Stimulated activated naive CD4-positive, alpha-beta T cell (primary cell): Measurements from ENCODE around the gene RSPH9.
"Not testable (repeated sequence)": the region's sequence is repeated elsewhere in the genome, so short reads cannot be mapped to it uniquely, and the experiment has no call there.

Experiments
- DNase-seq, 6 experiments: peaks; one replicate each; lab custom pipeline; 2025; lab: John Stamatoyannopoulos, UW

The RSPH9 gene

DNA sequence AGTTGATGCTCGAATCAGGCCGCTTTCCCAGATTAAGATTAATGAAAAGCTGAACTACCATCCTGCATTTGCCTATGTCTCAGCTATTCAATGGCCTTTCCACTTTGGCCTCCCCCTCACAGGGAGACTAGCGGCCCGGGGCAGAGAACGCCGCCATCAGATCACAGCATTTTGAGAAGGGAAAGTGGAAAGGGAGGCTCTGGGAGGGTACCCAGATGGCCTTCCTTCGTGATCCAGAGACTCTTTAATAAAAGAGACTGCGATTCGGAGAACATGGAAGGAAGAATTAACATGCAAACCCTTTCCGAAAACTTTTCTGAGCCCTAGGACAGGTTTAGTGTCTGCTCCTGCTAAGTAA, 42.2 kb downstream of the RSPH9 start:
- no peak for DNase-seq

DNA sequence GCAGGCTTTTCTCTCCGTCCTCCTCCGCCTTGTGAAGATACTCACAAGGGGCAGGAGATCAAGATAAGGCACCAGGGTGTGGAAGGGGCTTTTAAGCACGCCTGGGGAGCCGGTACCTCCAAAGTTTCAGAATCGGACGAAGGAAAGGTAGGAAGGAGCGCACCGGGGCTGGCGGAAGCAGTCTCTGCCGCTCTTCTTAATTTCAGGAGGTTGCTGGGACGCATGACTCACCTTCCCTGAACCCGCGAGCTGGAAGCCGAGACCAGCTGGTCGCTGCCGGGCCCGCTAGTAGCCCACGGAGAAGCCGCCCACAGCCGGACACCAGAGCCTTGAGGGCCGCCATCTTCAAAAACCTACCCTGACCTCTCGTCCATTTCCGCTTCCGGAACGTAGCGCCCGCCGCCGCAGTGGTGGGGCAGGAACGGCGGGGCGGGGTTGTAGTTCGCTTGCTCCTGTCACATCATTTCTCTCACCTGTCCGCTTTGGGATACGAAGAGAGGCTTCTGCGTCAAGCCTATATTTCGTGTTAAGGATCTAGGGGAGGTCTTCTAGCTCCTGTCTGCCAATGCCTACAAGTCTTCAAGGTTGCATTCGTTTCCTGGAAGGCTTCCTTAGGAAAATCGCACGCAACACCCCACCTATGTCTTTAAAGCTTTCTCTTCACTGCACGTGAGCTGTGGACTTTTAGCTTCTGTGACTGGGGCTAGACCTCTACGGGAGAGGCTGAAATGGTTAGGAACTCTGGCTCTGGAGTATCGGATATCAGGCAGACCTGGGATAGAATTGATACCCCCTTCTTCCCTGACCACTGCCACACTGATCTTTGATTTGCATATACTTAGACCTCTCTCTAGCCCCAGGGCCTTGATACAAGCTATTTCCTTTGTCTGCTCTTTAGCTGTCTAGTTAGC, 42.9 kb downstream of the RSPH9 start, which contains the start of gene MRPS18A:
TSS of gene MRPS18A (minus strand) at position 355 of the 911 bp plus-strand sequence. CDS start at position 343, 12 bp downstream.
- DNase-seq = peak; percentile 59 to 72 (median 62)

DNA sequence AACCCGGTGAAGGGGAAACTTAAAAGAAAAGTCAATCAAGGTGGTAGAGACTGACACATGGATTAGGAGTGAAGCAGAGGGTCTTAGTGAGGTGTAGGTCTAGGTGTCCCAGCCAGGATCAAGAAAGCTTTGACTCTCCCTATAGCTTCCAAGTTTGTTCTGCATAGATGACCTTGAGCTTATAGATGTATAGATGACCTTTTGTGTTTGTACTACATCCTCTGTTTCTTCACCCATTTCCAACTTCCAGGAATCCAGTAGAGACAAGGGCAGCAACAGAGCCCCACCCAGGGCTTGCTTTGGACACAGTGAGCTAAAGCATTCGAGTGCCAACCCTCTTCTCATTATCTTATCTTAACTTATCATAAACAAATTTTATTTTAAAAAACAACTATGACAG, 44.6 kb downstream of the RSPH9 start:
- DNase-seq = no peak

DNA sequence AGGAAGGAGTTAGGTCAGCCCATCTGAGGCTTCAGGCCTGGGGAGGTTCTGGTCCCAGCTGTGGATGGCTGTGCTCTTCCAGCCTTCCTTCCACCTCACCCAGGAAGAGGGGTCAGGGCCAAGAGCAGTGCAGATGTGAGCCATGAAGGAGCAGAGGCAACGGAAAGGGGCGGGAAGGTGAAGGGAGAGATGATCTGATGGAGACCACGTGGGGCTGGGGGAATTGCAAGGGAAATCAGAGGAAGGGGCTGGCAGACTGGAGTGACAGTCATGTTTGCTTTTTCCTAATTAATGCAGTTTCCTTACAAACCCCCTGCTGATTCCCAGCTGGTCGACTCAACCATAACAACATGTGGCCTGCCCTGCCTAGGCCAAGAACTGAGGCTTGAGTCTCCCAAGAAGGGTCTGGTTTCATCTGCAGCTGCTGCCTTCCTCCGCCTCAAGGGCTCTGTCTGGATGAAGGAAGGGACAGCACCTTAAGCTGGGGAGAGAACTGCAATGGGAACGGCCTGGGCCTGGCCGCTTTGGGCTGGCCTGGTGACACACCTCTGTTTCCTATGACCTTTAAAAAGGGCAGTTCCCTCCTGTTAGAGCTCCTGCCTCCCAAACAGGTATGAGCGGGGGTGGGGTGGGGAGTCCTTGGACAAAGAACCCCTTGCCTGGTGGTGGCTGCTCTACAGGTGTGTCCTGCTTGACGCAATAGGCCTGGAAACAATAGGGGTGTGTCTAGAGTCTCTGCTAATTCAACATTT, 50.6 kb downstream of the RSPH9 start:
- DNase-seq = no peak

DNA sequence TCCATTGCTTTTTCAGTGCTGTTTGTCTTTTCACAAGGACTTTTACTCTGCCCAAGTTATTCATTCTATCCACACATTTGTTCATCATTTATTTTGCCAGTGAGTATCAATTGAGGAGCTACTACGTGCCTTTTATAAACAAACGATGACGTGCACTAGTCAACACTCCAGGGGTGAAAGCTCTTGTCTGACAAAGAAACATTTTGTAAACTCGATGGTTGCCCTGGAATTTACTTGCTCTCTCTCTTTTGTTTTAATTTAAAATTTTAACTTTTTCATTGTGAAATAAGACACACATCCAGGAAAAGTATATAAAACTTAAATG, 51.1 kb downstream of the RSPH9 start:
- DNase-seq = no peak

DNA sequence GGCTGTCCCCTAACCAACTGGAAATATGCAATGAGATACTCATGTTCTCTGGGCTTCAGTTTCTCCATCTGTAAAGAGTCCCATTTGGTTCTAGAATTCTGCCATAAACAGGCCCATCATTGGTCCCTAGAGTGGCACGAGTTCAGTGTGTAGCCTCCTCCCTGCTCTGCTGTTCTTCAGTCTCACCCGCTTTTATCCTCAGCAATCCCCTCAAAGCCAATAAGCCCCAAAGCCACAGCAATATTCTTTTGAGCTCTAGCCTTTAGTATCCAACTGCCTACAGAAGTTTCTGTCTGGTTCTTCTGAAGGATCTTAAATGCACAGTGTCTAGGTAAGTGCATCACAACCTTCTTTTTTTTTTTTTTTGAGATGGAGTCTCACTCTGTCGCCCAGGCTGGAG, 52.6 kb downstream of the RSPH9 start:
- no peak for DNase-seq

DNA sequence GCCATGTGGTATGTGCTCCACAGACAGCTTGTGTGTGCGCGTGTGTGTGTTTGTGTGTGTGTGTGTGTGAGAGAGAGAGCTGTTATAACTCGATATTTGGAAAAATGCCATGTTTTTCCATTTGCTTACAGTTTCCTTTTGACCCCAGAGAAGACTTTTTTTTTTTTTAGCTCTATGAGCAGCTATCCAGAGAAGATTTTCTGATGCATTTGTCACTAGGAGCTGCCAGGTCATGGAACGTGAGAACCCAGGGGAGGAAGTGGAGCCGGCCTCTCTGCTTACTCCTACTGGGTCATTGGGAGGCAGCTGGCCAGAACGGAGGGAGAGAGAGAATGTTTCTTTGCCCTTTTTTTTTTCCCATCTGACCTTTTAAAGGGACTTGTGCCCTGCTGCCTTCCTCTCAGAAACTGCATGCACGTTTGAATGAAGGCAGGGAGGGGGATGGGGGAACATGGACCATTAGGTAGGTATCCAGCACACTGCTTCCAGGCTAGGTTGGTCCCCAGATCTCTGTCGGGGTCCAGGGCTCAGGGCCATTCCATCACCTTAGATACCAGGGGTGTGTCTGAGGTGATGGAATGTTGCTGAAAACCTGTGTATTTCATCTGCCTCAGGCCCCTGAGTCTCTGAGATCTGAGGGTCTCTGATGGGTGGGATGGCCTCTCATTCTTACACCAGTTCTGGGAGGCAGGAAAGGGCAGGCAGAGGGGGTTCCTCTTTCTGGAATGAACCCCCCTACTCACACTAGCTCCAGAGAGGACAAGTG, 53.9 kb downstream of the RSPH9 start:
- DNase-seq = no peak

DNA sequence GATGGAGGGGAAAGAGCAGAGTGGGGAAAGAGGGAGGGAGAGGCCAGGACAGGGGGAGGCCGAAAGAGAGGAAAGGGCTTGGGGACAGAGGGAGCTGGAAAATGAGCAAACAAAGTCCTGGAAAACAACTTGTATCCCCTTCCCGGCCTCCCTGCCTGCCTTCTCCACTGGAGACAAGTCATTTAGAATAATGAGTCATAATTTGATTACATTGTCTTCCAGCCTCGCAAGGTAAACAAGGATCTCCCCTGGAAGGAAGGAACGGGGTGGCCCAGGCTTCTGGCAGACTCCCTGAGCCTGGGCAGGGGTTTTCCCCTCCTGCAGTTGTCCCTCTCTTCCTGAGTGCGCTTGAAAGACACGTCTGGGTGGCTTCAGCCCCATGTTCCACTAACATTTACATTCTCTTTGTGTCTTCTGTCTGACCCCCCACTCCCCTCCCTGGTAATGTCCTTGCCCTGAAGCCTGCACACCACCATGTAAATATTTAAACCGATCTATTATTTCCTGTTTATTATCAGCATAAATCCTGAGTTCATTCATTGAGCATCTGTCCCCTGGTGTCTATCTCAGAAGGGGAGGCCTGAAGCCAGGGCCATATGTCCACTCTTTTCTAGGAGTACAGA, 54.8 kb downstream of the RSPH9 start:
- DNase-seq = no peak

DNA sequence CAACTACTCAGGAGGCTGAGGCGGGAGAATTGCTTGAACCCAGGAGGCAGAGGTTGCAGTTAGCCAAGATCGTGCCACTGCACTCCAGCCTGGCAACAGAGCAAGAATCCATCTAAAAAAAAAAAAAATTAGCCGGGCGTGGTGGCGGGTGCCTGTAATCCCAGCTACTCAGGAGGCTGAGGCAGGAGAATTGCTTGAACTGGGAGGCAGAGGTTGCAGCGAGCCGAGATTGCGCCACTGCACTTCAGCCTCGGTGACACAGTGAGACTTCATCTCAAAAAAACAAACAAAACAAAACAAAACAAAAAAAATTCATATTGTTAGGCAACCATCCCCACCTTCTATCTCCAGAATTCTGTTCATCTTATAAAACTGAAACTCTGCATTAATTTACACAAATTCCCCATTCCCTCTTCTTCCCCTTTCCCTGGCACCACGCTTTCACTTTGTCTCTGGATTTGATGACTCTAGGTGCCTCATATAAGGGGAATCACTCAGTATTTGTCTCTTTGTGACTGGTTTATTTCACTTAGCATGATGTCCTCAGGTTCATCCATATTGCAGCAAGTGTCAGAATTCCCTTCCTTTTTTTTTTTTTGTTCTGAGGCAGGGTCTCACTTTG, 56.2 kb downstream of the RSPH9 start:
- DNase-seq = not testable (repeated sequence)

DNA sequence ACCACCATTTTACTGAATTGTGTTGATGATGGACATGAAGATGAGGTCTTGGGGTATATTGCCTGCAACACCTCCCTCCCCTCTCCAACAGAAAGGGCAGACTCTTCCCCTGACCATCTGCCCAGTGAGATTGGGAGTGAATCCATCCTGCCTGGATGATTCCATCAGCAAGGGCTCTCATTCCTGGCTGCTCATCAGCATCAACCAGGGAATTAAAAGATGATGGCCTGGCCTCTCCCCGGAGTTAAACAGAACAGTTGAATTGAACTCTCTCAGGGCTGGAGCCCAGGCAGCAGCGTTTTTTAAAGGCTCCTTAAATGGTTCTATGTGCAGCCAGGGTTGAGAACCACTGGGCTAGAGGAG, 57.3 kb downstream of the RSPH9 start:
- DNase-seq = no peak

DNA sequence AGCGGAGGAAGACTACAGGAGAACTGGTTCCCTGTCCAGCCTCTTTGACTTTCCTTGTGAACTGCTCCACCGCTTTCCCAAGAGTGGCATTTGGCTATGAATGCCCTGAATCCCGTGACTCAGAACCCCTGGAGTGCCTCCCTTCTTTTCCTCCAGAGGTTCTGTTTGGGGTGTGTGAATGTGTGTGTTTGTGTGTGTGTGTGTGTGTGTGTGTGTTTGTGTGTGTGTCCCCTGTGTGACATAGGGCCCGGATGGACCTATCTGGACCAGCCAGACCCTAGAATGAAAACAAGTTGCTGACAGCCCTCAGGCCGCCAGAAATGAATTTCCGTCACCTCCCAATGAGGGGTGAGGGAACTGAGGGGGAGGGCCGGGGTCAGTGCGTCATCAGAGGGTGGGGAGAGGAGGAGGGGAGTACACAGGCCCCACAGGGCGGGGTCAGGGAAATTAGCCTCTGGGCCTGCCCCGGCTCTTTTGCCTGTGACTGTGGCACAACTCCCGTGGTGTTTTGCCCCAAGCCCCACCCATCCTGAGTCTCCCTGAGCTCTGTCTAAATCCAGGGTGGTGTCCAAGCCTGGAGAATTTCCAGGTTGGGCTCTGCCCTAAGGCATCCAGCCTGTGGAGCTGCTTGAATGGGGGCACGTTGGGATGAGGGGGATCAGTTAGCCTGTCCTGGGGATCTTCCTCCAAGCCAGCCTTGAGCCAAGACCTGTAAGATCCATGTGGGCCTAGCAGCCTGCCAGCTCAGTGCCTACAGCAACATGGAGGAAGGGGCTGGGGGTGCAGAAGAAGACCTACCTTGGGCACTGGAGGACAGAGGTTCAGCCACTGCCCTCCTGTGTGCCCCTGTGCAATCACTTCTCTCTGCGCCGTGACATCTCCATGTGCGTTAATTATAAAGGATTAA, 58.0 kb downstream of the RSPH9 start:
- no peak for DNase-seq

DNA sequence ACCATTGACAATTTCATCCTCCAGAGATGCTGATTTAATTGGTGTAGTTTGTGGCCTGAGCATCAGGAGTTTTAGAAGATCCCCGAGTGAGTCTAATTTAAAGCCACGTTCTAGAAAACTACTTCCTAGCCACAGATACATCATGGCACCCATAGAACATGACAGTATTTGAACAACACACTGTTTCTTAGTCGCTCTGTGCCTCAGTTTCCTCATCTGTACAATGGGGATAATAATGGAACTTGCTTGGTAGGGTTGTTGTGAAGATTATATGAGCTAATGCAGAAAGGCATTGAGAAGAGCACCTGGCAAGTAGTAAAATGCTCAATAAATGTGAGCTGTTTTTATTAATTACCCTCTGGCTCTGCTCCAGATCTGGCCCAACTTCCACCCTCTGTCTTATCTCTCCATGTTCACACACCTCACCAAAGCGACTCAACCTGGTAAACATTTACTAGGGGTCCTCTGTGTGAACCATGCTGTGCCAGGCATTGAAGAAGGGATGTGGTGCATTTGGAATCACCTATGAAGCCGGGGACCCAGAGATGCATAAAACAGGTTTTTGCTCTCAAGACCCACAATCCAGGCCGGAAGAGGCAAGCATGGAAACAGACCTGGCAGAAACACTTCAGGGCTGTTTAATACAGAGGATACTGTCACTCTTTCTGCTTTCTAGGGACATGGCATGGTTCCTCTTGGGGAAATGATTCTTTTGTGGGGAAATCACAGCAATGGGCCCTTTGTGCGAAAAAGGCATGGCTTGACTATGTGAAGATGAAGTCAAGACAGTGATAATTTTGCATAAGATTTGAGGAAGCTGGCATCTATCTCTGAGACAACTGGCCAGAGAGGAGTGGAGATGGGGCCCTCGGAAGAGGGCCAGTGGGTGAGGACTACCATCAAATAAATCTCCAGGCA, 58.9 kb downstream of the RSPH9 start:
- DNase-seq = no peak

DNA sequence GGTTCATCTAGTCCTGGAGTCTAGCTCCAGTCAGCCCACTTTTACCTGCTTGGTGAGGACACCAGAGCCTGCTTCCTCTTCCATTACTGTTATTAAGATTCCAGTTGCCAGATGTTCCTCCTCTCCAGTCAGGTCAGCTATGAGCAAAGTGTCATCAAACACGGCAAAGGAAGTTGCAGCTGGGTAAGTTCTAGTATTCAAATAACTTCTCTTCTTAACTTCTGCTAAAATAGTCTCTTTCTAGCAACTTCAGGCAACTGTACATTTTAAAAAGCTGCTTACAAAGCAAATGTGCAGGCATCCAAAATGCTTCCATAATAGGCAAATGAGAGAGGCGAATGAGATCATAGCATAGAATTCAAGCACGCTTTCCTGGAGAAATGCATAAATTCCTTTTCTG, 61.2 kb downstream of the RSPH9 start:
- no peak for DNase-seq

DNA sequence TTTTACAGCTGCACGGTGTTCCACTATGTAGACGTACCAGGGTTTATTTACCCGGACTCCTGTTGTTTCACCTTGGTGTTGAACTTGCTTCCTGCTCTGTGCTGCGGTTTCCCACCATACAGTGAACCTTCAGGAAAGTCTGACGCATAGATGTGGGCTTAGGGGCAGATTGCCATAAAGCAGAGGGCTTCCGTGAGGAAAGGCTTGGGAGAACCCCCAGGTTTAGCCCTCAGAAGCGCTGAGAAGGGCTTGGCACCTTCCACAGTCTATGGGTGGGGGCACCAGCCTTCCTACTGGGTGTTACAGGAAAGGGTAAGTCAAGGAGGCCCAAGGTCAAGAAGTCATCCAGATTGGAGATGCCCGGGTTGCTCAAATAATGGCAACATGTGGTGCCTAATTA, 62.0 kb downstream of the RSPH9 start:
- DNase-seq = no peak

DNA sequence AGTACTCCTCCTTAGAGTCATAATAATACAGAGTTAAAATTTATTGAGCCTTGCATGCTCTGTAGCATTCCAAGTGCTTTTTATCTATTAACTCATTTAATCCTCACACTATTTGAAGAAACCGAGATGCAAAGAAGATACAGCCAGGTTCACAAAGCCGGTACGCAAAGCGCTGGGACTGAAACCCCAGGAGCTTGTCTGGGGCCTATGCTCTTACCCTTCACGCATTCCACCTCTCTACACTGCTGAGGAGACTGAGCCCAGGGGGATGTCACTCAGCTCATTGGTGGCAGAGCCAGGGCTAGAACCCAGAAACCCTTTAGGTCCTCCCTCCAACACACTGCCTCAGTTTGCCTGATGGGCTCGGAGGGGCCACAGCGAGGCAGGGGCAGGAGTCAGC, 62.4 kb downstream of the RSPH9 start:
- DNase-seq = no peak

DNA sequence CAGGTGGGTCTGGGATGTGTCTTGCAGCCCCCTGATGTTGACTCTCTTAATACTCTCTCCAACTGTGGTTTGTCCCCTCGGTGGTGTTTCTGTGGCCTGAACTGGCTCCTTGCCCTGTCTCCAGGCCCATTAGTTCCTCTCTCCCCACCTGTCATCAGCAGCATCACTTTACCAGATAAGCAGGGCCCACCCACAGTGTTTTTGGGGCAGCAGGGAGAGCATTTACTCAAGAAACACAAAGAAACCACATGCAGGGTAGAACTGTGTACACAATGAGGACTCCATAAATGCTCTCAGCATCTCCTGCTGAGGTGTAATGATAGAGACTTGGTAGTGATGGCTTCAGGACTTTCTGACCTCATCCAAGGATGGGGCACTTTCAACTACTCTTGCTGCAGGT, 62.9 kb downstream of the RSPH9 start:
- no peak for DNase-seq

DNA sequence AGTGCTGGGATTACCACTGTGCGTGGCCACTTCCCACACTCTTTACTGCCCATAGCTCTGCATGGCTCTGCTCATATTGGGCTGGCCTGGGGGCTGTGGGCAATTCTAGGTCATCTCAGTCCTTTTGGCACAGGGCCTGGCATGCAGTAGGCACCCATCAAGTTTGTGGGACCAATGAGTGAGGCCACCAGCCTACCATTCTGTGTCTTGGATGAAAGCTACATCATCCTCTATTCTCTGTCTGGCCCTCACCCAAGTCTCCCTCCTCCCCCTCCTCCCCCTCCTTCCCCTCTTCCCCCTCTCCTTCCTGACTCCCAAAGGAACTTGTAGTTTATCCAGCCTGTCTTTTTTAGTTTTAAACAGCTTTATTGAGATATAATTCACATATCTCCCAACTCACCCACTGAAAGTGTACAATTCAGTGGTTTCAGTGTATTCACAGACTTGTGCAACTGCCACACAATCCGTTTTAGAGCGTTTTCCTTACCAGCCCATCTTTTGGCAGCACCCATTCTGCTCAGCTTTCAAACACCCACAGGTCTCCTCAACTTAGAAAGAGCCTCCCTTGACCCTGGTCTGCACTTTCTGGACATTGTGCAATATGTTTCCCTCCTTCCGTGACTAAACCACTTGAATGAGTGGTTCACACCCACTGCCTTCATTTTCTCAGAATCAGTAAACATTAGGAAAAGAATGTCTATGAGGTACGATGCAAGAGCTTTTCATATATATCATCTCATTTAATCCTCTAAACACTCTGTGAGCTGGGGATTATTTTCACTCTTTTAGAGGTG, 64.2 kb downstream of the RSPH9 start:
- DNase-seq = no peak

DNA sequence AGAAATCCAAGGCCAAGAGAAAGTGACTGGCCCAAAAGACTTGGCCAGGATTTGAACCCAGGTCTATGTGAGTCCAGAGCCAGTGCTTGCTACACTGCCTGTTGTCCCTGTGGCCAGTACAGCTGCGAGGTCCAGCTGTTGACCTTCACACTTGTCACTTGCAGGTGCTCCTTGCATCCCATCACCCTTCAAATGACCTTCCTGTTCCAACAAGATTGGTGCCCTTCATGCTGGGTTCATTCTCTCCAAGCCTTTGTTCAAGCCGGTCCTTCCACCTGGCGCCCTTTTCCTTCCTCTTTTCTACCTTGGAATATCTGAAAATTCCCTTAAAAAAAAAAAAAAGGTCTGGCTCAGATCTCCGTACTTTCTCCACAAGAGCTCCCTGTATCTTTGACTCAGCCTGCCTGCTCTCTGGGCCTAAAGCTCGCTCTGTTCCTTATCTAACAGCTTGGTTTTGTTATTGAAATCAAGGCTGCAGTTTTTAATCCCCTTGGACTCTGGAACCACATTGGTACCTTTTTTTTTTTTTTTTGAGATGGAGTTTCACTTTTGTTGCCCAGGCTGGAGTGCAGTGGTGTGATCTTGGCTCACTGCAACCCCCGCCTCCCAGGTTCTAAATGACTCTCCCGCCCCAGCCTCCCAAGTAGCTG, 64.9 kb downstream of the RSPH9 start:
- no peak for DNase-seq
